Natural killer cell (primary cell): Measurements from ENCODE around the gene DIP2A. TPM values are rescaled to one million over a fixed set of nuclear protein-coding genes. Genes with fewer than 3 reads are reported as not detected.

ENCODE experiments used
- ATAC-seq, 3 donors: fragments of 150-1000 bp in 2 of 3; fragments of 200-7000 bp in 1 of 3; cut with Tn5 transposase; 1 replicate in 1 of 3; 2 replicates in 2 of 3; pipeline ENCODE4 v1.10.0; 2021; ENCODE audit warnings: mild to moderate bottlenecking in 2 of 3, moderate library complexity in 2 of 3
- DNase-seq, 2 donors: peaks; one replicate each; pipeline versions ENCODE4 v3.0.0 to v3.0.0-alpha.2; 2013 to 2021; ENCODE audit warnings: mixed read lengths in 1 of 2
- H3K27ac ChIP-seq: one replicate; pipeline ENCODE4 v1.5.1; 2013; ENCODE audit warnings: mild to moderate bottlenecking, low read length
- H3K27me3 ChIP-seq: one replicate; pipeline ENCODE4 v1.6.1; 2013; ENCODE audit warnings: low read length; ENCODE audit not compliant: control insufficient read depth, insufficient read depth
- H3K36me3 ChIP-seq: one replicate; pipeline ENCODE4 v1.6.1; 2013; ENCODE audit warnings: low read length; ENCODE audit not compliant: control insufficient read depth, insufficient read depth
- H3K4me1 ChIP-seq: one replicate; pipeline ENCODE4 v1.6.1; 2013; ENCODE audit warnings: low read length; ENCODE audit not compliant: control insufficient read depth, insufficient read depth
- H3K4me3 ChIP-seq: one replicate; pipeline ENCODE4 v1.5.1; 2013; ENCODE audit warnings: low read length
- H3K9me3 ChIP-seq: one replicate; pipeline ENCODE4 v1.6.1; 2013; ENCODE audit warnings: low read length; ENCODE audit not compliant: control insufficient read depth, insufficient read depth
- H3K27ac Mint-ChIP-seq, 2 donors: one replicate each; pipeline ENCODE4 v1.8.0; 2022; ENCODE audit warnings: mild to moderate bottlenecking in 2 of 2, mixed read lengths in 2 of 2, moderate library complexity in 1 of 2
- H3K27me3 Mint-ChIP-seq, 2 donors: one replicate each; pipeline ENCODE4 v1.8.0; 2022; ENCODE audit warnings: low read depth in 2 of 2, mixed read lengths in 2 of 2
- H3K36me3 Mint-ChIP-seq: one replicate; pipeline ENCODE4 v1.8.0; 2022; ENCODE audit warnings: mixed read lengths
- H3K4me1 Mint-ChIP-seq, 2 donors: one replicate each; pipeline ENCODE4 v1.8.0; 2022; ENCODE audit warnings: mixed read lengths in 2 of 2
- H3K4me3 Mint-ChIP-seq: one replicate; pipeline ENCODE4 v1.8.0; 2022; ENCODE audit warnings: mild to moderate bottlenecking, moderate library complexity, mixed read lengths
- H3K9me3 Mint-ChIP-seq, 2 donors: one replicate each; pipeline ENCODE4 v1.8.0; 2022; ENCODE audit warnings: mixed read lengths in 2 of 2
- WGBS: methylation state at CpG from one replicate; pipeline ENCODE4 v1.1.7; 2013; ENCODE audit warnings: missing lambda C conversion rate; ENCODE audit not compliant: insufficient coverage; 5-methylcytosine and 5-hydroxymethylcytosine counted together
- intact Hi-C: fragments of 100-400 bp; cut with micrococcal nuclease; formaldehyde crosslinking; loops from one replicate; pipeline ENCODE4 v1.14.2; 2022
- total RNA-seq, 4 donors: library from RNA; stranded (reverse); fragments of 120-200 nt in 1 of 4; gene quantifications; one replicate each; pipeline versions ENCODE4 v1.2.3 to v1.2.4, GENCODE V29; 2013 to 2022
- TF ChIP-seq, protein P1 (sequence below): fragments of 200-600 bp; IDR thresholded peaks from one replicate; pipeline ENCODE4 v1.8.0; 2022; ENCODE audit warnings: antibody characterized with exemption

The DIP2A gene
- total RNA-seq, 3 donors from 2014 or later (not counting 1 experiment from before 2014, with no cell fraction given) = 166 to 308 (median 170) TPM

DNA sequence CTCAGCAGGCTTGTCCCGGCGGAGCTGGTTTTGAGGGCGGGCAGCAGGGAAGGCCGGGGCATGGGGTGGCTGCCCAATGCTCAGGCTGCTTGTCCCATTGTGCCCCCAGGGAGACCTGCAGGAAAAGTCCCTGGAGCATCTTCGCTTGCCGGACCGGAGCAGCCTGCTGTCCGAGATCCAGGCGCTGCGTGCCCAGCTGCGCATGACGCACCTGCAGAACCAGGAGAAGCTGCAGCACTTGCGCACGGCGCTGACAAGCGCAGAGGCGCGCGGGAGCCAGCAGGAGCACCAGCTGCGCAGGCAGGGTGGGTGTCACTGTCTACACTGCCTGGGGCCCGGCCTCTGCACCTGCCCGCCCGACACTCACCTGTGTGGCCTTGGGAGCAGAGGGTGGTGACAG is 30.4 kb upstream of the DIP2A start:
- no peak for DNase-seq
- H3K9me3 Mint-ChIP-seq = no peaks in the 10 kb centered on the region
- no peaks in the 10 kb centered on the region for H3K9me3 ChIP-seq
- 98% methylated on average over 23 of the region's 23 CpGs for WGBS
- no peaks in the 10 kb centered on the region for H3K27me3 ChIP-seq
- intact Hi-C loops = loop anchor here (5.0 kb wide), 1 partner anchor 106 kb away; the partner anchor contains the start of genes C21orf58 and PCNT
- no peak overlapping the region for H3K27ac ChIP-seq
- H3K36me3 Mint-ChIP-seq = peaks cover 9% of the 10 kb centered on the region
- H3K4me3 ChIP-seq = no peak overlapping the region
- H3K4me1 ChIP-seq = peaks cover 33% of the 10 kb centered on the region
- H3K36me3 ChIP-seq = peaks cover 40% of the 10 kb centered on the region
- no peak overlapping the region for H3K27ac Mint-ChIP-seq
- TF ChIP-seq, protein P1, sequence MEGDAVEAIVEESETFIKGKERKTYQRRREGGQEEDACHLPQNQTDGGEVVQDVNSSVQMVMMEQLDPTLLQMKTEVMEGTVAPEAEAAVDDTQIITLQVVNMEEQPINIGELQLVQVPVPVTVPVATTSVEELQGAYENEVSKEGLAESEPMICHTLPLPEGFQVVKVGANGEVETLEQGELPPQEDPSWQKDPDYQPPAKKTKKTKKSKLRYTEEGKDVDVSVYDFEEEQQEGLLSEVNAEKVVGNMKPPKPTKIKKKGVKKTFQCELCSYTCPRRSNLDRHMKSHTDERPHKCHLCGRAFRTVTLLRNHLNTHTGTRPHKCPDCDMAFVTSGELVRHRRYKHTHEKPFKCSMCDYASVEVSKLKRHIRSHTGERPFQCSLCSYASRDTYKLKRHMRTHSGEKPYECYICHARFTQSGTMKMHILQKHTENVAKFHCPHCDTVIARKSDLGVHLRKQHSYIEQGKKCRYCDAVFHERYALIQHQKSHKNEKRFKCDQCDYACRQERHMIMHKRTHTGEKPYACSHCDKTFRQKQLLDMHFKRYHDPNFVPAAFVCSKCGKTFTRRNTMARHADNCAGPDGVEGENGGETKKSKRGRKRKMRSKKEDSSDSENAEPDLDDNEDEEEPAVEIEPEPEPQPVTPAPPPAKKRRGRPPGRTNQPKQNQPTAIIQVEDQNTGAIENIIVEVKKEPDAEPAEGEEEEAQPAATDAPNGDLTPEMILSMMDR = no peak
- no peak overlapping the region for H3K4me3 Mint-ChIP-seq
- H3K27me3 Mint-ChIP-seq = no peaks in the 10 kb centered on the region
- peaks cover 20 to 41% of the 10 kb centered on the region in 2 donors for H3K4me1 Mint-ChIP-seq
- ATAC-seq = no peak

GRCh38 chr21:46428987-46429710 is 29.5 kb upstream of the DIP2A start:
- 96% methylated on average over 44 of the region's 44 CpGs for WGBS
- H3K27me3 Mint-ChIP-seq = no peaks in the 10 kb centered on the region
- intact Hi-C loops = loop anchor here (5.0 kb wide), 1 partner anchor 107 kb away; the partner anchor contains the start of genes C21orf58 and PCNT

GRCh38 chr21:46429754-46430681 is 28.7 kb upstream of the DIP2A start:
- H3K4me3 Mint-ChIP-seq = no peak overlapping the region
- peaks cover 9% of the 10 kb centered on the region for H3K36me3 Mint-ChIP-seq
- 94% methylated on average over 31 of the region's 31 CpGs for WGBS
- peaks cover 8 to 27% of the 10 kb centered on the region in 2 donors for H3K4me1 Mint-ChIP-seq
- ATAC-seq (no peak), DNase-seq (no peak)
- peaks cover 19% of the 10 kb centered on the region for H3K4me1 ChIP-seq
- no peak overlapping the region for H3K27ac Mint-ChIP-seq
- H3K9me3 Mint-ChIP-seq = no peaks in the 10 kb centered on the region
- H3K4me3 ChIP-seq = no peak overlapping the region
- H3K27me3 ChIP-seq = no peaks in the 10 kb centered on the region
- intact Hi-C loops = loop anchor here (5.0 kb wide), 1 partner anchor 108 kb away; the partner anchor contains the start of genes C21orf58 and PCNT
- H3K27me3 Mint-ChIP-seq = no peaks in the 10 kb centered on the region
- peaks cover 42% of the 10 kb centered on the region for H3K36me3 ChIP-seq
- TF ChIP-seq, protein P1 = no peak
- H3K27ac ChIP-seq = no peak overlapping the region
- no peaks in the 10 kb centered on the region for H3K9me3 ChIP-seq

More at GRCh38 chr21:46428987-46429710, 29.5 kb upstream of the DIP2A start:
- ATAC-seq (no peak), DNase-seq (no peak)
- TF ChIP-seq, protein P1 = no peak
- no peak overlapping the region for H3K4me3 Mint-ChIP-seq
- H3K27me3 ChIP-seq = no peaks in the 10 kb centered on the region
- H3K27ac ChIP-seq = no peak overlapping the region
- no peak overlapping the region for H3K4me3 ChIP-seq
- no peaks in the 10 kb centered on the region for H3K9me3 ChIP-seq
- H3K4me1 ChIP-seq = peaks cover 25% of the 10 kb centered on the region
- H3K9me3 Mint-ChIP-seq = no peaks in the 10 kb centered on the region
- no peak overlapping the region for H3K27ac Mint-ChIP-seq
- peaks cover 9% of the 10 kb centered on the region for H3K36me3 Mint-ChIP-seq
- H3K4me1 Mint-ChIP-seq = peaks cover 15 to 36% of the 10 kb centered on the region in 2 donors
- H3K36me3 ChIP-seq = peaks cover 40% of the 10 kb centered on the region
